Colonic mucosa (tissue), 4 donors: ENCODE measurements around the gene AVPR2. TPM values are rescaled to one million over a fixed set of nuclear protein-coding genes. Genes with fewer than 3 reads are reported as not detected.

ENCODE experiments used
- DNase-seq: peaks from one replicate; pipeline ENCODE4 v3.0.0-alpha.2; 2020
- H3K27ac ChIP-seq: fragments of 200-600 bp; one replicate; pipeline ENCODE4 v1.8.0; 2021
- H3K27me3 ChIP-seq: fragments of 200-600 bp; one replicate; pipeline ENCODE4 v1.8.0; 2021
- H3K36me3 ChIP-seq: fragments of 200-600 bp; one replicate; pipeline ENCODE4 v1.8.0; 2021
- H3K4me1 ChIP-seq: fragments of 200-600 bp; one replicate; pipeline ENCODE4 v1.8.0; 2021; ENCODE audit warnings: mild to moderate bottlenecking
- H3K4me3 ChIP-seq: fragments of 200-600 bp; one replicate; pipeline ENCODE4 v1.8.0; 2021
- H3K9ac ChIP-seq, 2 donors: one replicate each; pipeline ENCODE4 v1.7.0; 2013; ENCODE audit warnings: control low read depth in 2 of 2, low read depth in 2 of 2, low read length in 2 of 2
- H3K9me3 ChIP-seq: fragments of 200-600 bp; one replicate; pipeline ENCODE4 v1.8.0; 2021
- CTCF ChIP-seq: fragments of 200-600 bp; IDR thresholded peaks from one replicate; pipeline ENCODE4 v1.8.0; 2022; ENCODE audit warnings: antibody characterized with exemption, mild to moderate bottlenecking
- intact Hi-C: fragments of 100-400 bp; cut with DNase I; formaldehyde crosslinking; loops from one replicate; pipeline ENCODE4 v1.14.1; 2022
- total RNA-seq, 2 donors: library from RNA; stranded (reverse); fragmentation: NEBNext Ultra II Directional in 1 of 2; extraction: Animal tissue kit (Norgen Biotek cat#: 25700) in 1 of 2; gene quantifications; one replicate each; pipeline ENCODE4 v1.2.1, GENCODE V29; 2021
- donor health status: healthy.
- donor health status: DM: no; HTN: no; CAD: no.
- donor health status: DM: no; HTN: no; CAD: no.

The AVPR2 gene
- total RNA-seq, 2 donors from 2014 or later: 0.24 TPM; not detected in 1

- H3K9me3 ChIP-seq: no peaks in the 10 kb centered on the region
- H3K27ac ChIP-seq: peak overlapping the region; percentile 33
- no peaks in the 10 kb centered on the region for H3K27me3 ChIP-seq
- intact Hi-C loops: no loop called here
- no peaks in the 10 kb centered on the region for H3K36me3 ChIP-seq
- no peak for DNase-seq
- H3K4me1 ChIP-seq: no peaks in the 10 kb centered on the region
- H3K9ac ChIP-seq: peak overlapping the region; percentile 12 to 24
- peak overlapping the region; percentile 22 for H3K4me3 ChIP-seq
- no peak for TF ChIP-seq CTCF
Measured at GRCh38 chrX:153944800-153945150, 40.3 kb downstream of the AVPR2 start.

- H3K36me3 ChIP-seq: no peaks in the 10 kb centered on the region
- H3K9me3 ChIP-seq: no peaks in the 10 kb centered on the region
- DNase-seq: no peak
- H3K4me1 ChIP-seq: no peaks in the 10 kb centered on the region
- H3K27me3 ChIP-seq: no peaks in the 10 kb centered on the region
- no peak overlapping the region for H3K27ac ChIP-seq
- no peak overlapping the region for H3K4me3 ChIP-seq
- H3K9ac ChIP-seq: no peak overlapping the region
- TF ChIP-seq CTCF: no peak
- intact Hi-C loops: no loop called here
Measured at GRCh38 chrX:153945956-153946943, 41.8 kb downstream of the AVPR2 start.

GRCh38 chrX:153947009-153947769 lies 42.7 kb downstream of the AVPR2 start:
- Histone ChIP-seq H3K27me3 (no peaks in the 10 kb centered on the region), H3K4me1 (no peaks in the 10 kb centered on the region), H3K9me3 (no peaks in the 10 kb centered on the region), H3K9ac (no peak overlapping the region), H3K27ac (no peak overlapping the region), H3K4me3 (no peak overlapping the region), H3K36me3 (no peaks in the 10 kb centered on the region)
- intact Hi-C loops: no loop called here
- peak; percentile 84 for DNase-seq
- TF ChIP-seq CTCF: peak; percentile 84

- intact Hi-C loops: no loop called here
- Histone ChIP-seq H3K9me3 (no peaks in the 10 kb centered on the region), H3K36me3 (no peaks in the 10 kb centered on the region), H3K27me3 (no peaks in the 10 kb centered on the region), H3K9ac (no peak overlapping the region), H3K4me1 (no peaks in the 10 kb centered on the region), H3K27ac (no peak overlapping the region), H3K4me3 (no peak overlapping the region)
- TF ChIP-seq CTCF: no peak
- DNase-seq: no peak
Measured at GRCh38 chrX:153948002-153948466, 43.6 kb downstream of the AVPR2 start.
